ENCODE measurements around the gene RBMS1.

Gene RBMS1

DNA sequence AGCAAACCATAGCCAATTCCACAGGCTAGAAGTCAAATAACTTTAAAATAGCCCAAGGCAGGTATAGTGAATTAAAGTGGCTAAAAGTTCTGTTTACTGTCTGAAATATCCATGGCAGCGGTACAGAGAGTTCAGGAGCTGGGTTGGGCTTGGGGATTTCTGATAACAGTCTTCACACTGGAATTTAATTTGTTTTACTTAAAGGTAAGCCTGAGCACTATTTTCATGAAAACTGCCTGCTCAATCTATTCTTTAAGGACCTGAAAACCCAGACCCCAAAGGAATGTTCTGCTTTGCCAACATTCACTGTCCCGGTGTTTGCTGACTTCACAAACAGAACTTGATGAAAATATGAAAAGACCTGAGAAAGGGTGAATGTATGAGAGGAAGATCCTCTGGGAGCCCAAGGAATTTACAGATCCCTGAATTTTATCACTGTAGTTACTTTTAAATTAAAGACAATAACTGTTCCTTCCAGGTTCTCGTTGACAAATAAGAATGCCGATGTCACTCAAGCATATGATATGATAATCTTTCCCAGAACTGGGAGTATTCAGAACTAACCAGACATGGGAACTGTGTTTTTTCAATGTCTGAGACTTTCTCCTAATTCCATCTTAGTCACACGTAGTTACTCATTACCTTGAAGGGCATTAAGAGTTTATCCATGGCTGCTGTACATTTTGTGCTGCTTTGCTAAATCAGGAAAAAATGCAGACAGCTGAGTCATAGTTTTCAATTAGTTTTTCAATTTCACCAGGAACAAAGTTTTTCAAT, 265.3 kb downstream of the RBMS1 start:
- H3K4me3 ChIP-seq (ENCODE audit: control insufficient read depth, low read depth, low read length): no peak overlapping the region
- TF ChIP-seq, protein P1, sequence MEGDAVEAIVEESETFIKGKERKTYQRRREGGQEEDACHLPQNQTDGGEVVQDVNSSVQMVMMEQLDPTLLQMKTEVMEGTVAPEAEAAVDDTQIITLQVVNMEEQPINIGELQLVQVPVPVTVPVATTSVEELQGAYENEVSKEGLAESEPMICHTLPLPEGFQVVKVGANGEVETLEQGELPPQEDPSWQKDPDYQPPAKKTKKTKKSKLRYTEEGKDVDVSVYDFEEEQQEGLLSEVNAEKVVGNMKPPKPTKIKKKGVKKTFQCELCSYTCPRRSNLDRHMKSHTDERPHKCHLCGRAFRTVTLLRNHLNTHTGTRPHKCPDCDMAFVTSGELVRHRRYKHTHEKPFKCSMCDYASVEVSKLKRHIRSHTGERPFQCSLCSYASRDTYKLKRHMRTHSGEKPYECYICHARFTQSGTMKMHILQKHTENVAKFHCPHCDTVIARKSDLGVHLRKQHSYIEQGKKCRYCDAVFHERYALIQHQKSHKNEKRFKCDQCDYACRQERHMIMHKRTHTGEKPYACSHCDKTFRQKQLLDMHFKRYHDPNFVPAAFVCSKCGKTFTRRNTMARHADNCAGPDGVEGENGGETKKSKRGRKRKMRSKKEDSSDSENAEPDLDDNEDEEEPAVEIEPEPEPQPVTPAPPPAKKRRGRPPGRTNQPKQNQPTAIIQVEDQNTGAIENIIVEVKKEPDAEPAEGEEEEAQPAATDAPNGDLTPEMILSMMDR (conservative IDR thresholded peaks at IDR 0.05; ENCODE audit: control insufficient read depth, insufficient read depth, low read depth, low read length): no peak
- peak; percentile 95 for DNase-seq (ENCODE audit: low read depth)

DNA sequence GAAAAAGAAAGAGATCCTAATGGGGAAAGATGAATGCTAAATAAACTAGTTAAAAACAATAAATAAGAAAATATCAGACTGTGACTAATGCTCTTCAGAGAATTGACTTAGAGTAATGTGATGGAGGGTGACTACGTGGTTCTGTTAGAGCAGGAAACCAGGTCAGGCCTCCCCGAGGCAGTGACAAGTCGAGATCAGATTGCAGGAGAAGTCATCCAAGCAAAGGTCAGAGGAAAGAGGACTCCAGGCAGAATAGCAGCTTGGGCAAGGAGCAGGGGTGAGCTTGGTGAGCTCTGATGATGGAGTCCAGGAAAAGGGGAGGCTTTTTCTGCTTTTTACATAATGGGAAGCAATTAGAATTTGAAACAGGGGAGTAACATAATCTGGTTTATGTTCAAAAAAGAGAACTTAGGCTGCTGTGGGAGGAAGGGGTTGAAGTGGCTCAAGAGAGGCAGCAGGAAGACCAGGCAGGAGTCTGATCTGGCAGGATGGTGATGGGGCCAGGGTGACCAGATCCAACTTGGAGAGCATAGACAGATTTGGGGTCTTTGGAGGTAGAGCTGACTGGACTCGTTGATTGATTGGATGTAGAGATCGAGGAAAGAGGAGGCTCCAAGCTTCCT, 266.2 kb downstream of the RBMS1 start:
- DNase-seq (ENCODE audit: low read depth): peak; percentile 93
- TF ChIP-seq, protein P1 (conservative IDR thresholded peaks at IDR 0.05; ENCODE audit: control insufficient read depth, insufficient read depth, low read depth, low read length): no peak
- no peak overlapping the region for H3K4me3 ChIP-seq (ENCODE audit: control insufficient read depth, low read depth, low read length)

DNA sequence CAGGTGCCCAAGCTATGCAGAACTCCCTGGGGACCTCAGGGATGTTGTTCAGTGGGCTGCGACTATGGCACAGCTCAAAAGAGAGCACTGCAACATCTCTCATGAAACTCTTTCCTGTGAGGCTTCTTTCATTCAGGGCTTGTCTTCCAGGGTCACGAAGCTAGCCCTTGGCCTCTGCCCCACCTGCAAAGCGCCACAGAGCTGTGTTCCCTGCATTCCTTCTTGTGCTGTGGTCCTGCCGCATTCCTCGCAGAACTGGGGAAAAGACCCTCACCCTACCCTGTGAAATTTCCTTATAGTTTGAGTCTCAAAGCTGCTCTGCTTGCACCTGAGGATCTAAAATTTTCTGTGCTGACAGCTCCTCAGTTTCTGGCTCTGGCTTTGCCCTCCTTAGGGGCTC, 267.2 kb downstream of the RBMS1 start:
- TF ChIP-seq, protein P1 (conservative IDR thresholded peaks at IDR 0.05; ENCODE audit: control insufficient read depth, insufficient read depth, low read depth, low read length): no peak
- no peak overlapping the region for H3K4me3 ChIP-seq (ENCODE audit: control insufficient read depth, low read depth, low read length)
- DNase-seq (ENCODE audit: low read depth): no peak

DNA sequence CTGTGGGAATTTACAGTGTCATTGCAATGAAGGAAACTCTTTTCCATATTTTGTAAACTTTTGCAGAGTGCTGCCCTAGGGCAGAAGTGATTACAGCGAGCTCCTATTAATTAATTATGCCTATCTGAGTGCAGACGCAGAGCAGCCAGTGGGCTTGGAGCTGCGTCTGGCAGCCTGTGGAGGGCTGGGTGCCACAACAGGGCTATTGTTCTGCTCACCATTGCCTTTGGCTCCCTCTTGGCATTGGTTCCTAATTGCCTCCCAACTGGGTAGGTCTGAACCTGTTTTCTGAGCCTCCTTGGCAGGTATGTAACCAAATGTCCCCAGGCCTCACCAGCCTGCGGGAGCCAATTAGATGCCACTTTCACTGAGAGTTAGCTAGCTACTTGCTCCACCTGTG, 267.9 kb downstream of the RBMS1 start:
- H3K4me3 ChIP-seq (ENCODE audit: control insufficient read depth, low read depth, low read length): no peak overlapping the region
- DNase-seq (ENCODE audit: low read depth): no peak
- TF ChIP-seq, protein P1 (conservative IDR thresholded peaks at IDR 0.05; ENCODE audit: control insufficient read depth, insufficient read depth, low read depth, low read length): no peak

DNA sequence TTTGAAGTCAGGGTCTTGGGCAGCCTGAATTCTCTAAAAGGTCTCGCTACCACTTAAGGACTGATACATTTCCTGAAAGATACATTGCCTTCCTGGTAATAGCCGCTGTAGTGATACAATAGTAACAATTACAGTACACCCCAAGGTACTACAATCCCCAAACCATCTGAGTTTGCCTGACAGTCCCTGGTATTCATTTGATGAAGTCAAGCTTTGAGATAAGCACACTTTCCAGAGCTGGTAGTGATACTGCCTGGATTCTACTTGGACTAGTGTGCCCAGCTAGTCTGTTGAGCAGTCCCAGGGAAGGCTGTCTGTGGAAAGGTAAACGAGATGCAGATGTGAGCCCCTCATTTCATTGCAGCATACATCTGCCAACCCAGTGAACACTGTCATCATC, 269.1 kb downstream of the RBMS1 start:
- no peak overlapping the region for H3K4me3 ChIP-seq (ENCODE audit: control insufficient read depth, low read depth, low read length)
- TF ChIP-seq, protein P1 (conservative IDR thresholded peaks at IDR 0.05; ENCODE audit: control insufficient read depth, insufficient read depth, low read depth, low read length): no peak
- peak; percentile 33 for DNase-seq (ENCODE audit: low read depth)

DNA sequence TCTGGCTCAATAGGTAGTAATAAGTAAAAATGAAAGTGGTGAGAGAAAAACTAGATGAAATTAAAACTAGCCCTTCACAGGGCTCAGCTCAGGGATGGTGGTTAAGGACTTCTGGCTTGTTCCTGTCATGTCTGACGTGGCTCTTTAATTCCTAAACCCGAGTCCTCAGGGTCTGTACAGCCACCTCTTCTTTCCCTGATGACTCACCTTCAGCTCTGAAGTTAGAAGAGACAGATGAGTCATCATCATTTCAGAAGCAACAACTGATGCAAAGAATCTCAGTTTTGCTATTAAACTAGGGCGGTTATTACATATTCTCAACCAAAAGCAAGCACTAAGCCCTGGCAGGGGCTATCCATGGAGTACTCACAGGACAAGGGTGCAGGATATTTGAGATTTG, 269.5 kb downstream of the RBMS1 start:
- H3K4me3 ChIP-seq (ENCODE audit: control insufficient read depth, low read depth, low read length): no peak overlapping the region
- TF ChIP-seq, protein P1 (conservative IDR thresholded peaks at IDR 0.05; ENCODE audit: control insufficient read depth, insufficient read depth, low read depth, low read length): no peak
- DNase-seq (ENCODE audit: low read depth): peak; percentile 98

Measured in fibroblast of mammary gland (primary cell).